ENCODE data around the gene ABCF2.

Gene ABCF2

GRCh38 chr7:151211155-151211772, 15.7 kb downstream of the ABCF2 start:
- no peak overlapping the region for H3K27ac ChIP-seq (ENCODE audit: low read depth, low read length)
- no peak overlapping the region for H3K4me3 ChIP-seq (ENCODE audit: low read length)
- 78% methylated on average over 3 of the region's 3 CpGs for WGBS
- no peak overlapping the region for H3K9ac ChIP-seq (ENCODE audit: low read depth, low read length)
- H3K27me3 ChIP-seq (ENCODE audit: insufficient read depth, low read length): no peaks in the 10 kb centered on the region
- H3K36me3 ChIP-seq (ENCODE audit: insufficient read depth, low read length): peaks cover 44% of the 10 kb centered on the region
- H3K9me3 ChIP-seq (ENCODE audit: insufficient read depth, low read depth, low read length): no peaks in the 10 kb centered on the region
- H3K4me1 ChIP-seq (ENCODE audit: insufficient read depth, low read length): peaks cover 6% of the 10 kb centered on the region

- Histone ChIP-seq H3K27ac (ENCODE audit: low read depth, low read length) (no peak within 1 kb of the TSS), H3K36me3 (ENCODE audit: insufficient read depth, low read length) (peaks cover 34% of the 10 kb centered on the region), H3K4me3 (ENCODE audit: low read length) (no peak within 1 kb of the TSS), H3K4me1 (ENCODE audit: insufficient read depth, low read length) (peaks cover 6% of the 10 kb centered on the region), H3K27me3 (ENCODE audit: insufficient read depth, low read length) (no peaks in the 10 kb centered on the region), H3K9me3 (ENCODE audit: insufficient read depth, low read depth, low read length) (no peaks in the 10 kb centered on the region), H3K9ac (ENCODE audit: low read depth, low read length) (no peak within 1 kb of the TSS)
- 81% methylated on average over 17 of the region's 17 CpGs for WGBS
Observed at GRCh38 chr7:151210087-151210854, 16.7 kb downstream of the ABCF2 start, which contains the start of gene H2BK1. H2BK1 (minus strand) TSS chr7:151210488; CDS start chr7:151210318, 170 bp downstream.

GRCh38 chr7:151209588-151209987, 17.4 kb downstream of the ABCF2 start:
- H3K4me3 ChIP-seq (ENCODE audit: low read length): no peak overlapping the region
- H3K4me1 ChIP-seq (ENCODE audit: insufficient read depth, low read length): peaks cover 6% of the 10 kb centered on the region
- no peaks in the 10 kb centered on the region for H3K27me3 ChIP-seq (ENCODE audit: insufficient read depth, low read length)
- H3K27ac ChIP-seq (ENCODE audit: low read depth, low read length): no peak overlapping the region
- peaks cover 27% of the 10 kb centered on the region for H3K36me3 ChIP-seq (ENCODE audit: insufficient read depth, low read length)
- no peaks in the 10 kb centered on the region for H3K9me3 ChIP-seq (ENCODE audit: insufficient read depth, low read depth, low read length)
- 95% methylated on average over 6 of the region's 6 CpGs for WGBS
- H3K9ac ChIP-seq (ENCODE audit: low read depth, low read length): no peak overlapping the region

GRCh38 chr7:151208253-151208862, 18.6 kb downstream of the ABCF2 start:
- WGBS: 80% methylated on average over 8 of the region's 9 CpGs
- Histone ChIP-seq H3K9ac (ENCODE audit: low read depth, low read length) (no peak overlapping the region), H3K27ac (ENCODE audit: low read depth, low read length) (no peak overlapping the region), H3K4me3 (ENCODE audit: low read length) (no peak overlapping the region), H3K36me3 (ENCODE audit: insufficient read depth, low read length) (peaks cover 15% of the 10 kb centered on the region), H3K4me1 (ENCODE audit: insufficient read depth, low read length) (peaks cover 6% of the 10 kb centered on the region), H3K9me3 (ENCODE audit: insufficient read depth, low read depth, low read length) (no peaks in the 10 kb centered on the region), H3K27me3 (ENCODE audit: insufficient read depth, low read length) (no peaks in the 10 kb centered on the region)

- Histone ChIP-seq H3K27me3 (ENCODE audit: insufficient read depth, low read length) (no peaks in the 10 kb centered on the region), H3K9me3 (ENCODE audit: insufficient read depth, low read depth, low read length) (no peaks in the 10 kb centered on the region), H3K36me3 (ENCODE audit: insufficient read depth, low read length) (peaks cover 9% of the 10 kb centered on the region), H3K27ac (ENCODE audit: low read depth, low read length) (no peak overlapping the region), H3K9ac (ENCODE audit: low read depth, low read length) (no peak overlapping the region), H3K4me1 (ENCODE audit: insufficient read depth, low read length) (peaks cover 6% of the 10 kb centered on the region), H3K4me3 (ENCODE audit: low read length) (no peak overlapping the region)
- 92% methylated on average over 12 of the region's 12 CpGs for WGBS
Observed at GRCh38 chr7:151207804-151208203, 19.2 kb downstream of the ABCF2 start.

GRCh38 chr7:151207315-151207714, 19.7 kb downstream of the ABCF2 start:
- H3K4me1 ChIP-seq (ENCODE audit: insufficient read depth, low read length): peaks cover 6% of the 10 kb centered on the region
- no peak overlapping the region for H3K9ac ChIP-seq (ENCODE audit: low read depth, low read length)
- no peak overlapping the region for H3K27ac ChIP-seq (ENCODE audit: low read depth, low read length)
- H3K27me3 ChIP-seq (ENCODE audit: insufficient read depth, low read length): no peaks in the 10 kb centered on the region
- no peak overlapping the region for H3K4me3 ChIP-seq (ENCODE audit: low read length)
- 87% methylated on average over 9 of the region's 9 CpGs for WGBS
- no peaks in the 10 kb centered on the region for H3K9me3 ChIP-seq (ENCODE audit: insufficient read depth, low read depth, low read length)
- 0 out of 2 replicates have a peak, but pooled peaks cover 5% of the 10 kb centered on the region for H3K36me3 ChIP-seq (ENCODE audit: insufficient read depth, low read length)

- H3K4me3 ChIP-seq (ENCODE audit: low read length): no peak overlapping the region
- no peak overlapping the region for H3K27ac ChIP-seq (ENCODE audit: low read depth, low read length)
- H3K9ac ChIP-seq (ENCODE audit: low read depth, low read length): no peak overlapping the region
- 0 out of 2 replicates have a peak, but pooled peaks cover under 1% of the 10 kb centered on the region for H3K36me3 ChIP-seq (ENCODE audit: insufficient read depth, low read length)
- H3K27me3 ChIP-seq (ENCODE audit: insufficient read depth, low read length): no peaks in the 10 kb centered on the region
- H3K4me1 ChIP-seq (ENCODE audit: insufficient read depth, low read length): peaks cover 6% of the 10 kb centered on the region
- WGBS: 91% methylated on average over 9 of the region's 9 CpGs
- H3K9me3 ChIP-seq (ENCODE audit: insufficient read depth, low read depth, low read length): no peaks in the 10 kb centered on the region
Observed at GRCh38 chr7:151206914-151207313, 20.1 kb downstream of the ABCF2 start.

GRCh38 chr7:151205730-151206129, 21.3 kb downstream of the ABCF2 start:
- H3K4me1 ChIP-seq (ENCODE audit: insufficient read depth, low read length): peaks cover 4% of the 10 kb centered on the region
- no peaks in the 10 kb centered on the region for H3K27me3 ChIP-seq (ENCODE audit: insufficient read depth, low read length)
- no peak overlapping the region for H3K9ac ChIP-seq (ENCODE audit: low read depth, low read length)
- 72% methylated on average over 6 of the region's 6 CpGs for WGBS
- no peaks in the 10 kb centered on the region for H3K9me3 ChIP-seq (ENCODE audit: insufficient read depth, low read depth, low read length)
- H3K4me3 ChIP-seq (ENCODE audit: low read length): no peak overlapping the region
- H3K36me3 ChIP-seq (ENCODE audit: insufficient read depth, low read length): no peaks in the 10 kb centered on the region
- H3K27ac ChIP-seq (ENCODE audit: low read depth, low read length): no peak overlapping the region

GRCh38 chr7:151204383-151205032, 22.5 kb downstream of the ABCF2 start:
- no peaks in the 10 kb centered on the region for H3K9me3 ChIP-seq (ENCODE audit: insufficient read depth, low read depth, low read length)
- H3K27me3 ChIP-seq (ENCODE audit: insufficient read depth, low read length): no peaks in the 10 kb centered on the region
- H3K27ac ChIP-seq (ENCODE audit: low read depth, low read length): no peak overlapping the region
- no peaks in the 10 kb centered on the region for H3K36me3 ChIP-seq (ENCODE audit: insufficient read depth, low read length)
- 91% methylated on average over 48 of the region's 48 CpGs for WGBS
- H3K9ac ChIP-seq (ENCODE audit: low read depth, low read length): no peak overlapping the region
- peaks cover 3% of the 10 kb centered on the region; the same call in 1 of the 2 replicates for H3K4me1 ChIP-seq (ENCODE audit: insufficient read depth, low read length)
- H3K4me3 ChIP-seq (ENCODE audit: low read length): no peak overlapping the region

GRCh38 chr7:151202836-151203235, 24.2 kb downstream of the ABCF2 start:
- Histone ChIP-seq H3K9ac (ENCODE audit: low read depth, low read length) (no peak overlapping the region), H3K36me3 (ENCODE audit: insufficient read depth, low read length) (no peaks in the 10 kb centered on the region), H3K4me3 (ENCODE audit: low read length) (no peak overlapping the region), H3K27ac (ENCODE audit: low read depth, low read length) (no peak overlapping the region), H3K27me3 (ENCODE audit: insufficient read depth, low read length) (no peaks in the 10 kb centered on the region), H3K9me3 (ENCODE audit: insufficient read depth, low read depth, low read length) (no peaks in the 10 kb centered on the region), H3K4me1 (ENCODE audit: insufficient read depth, low read length) (peaks cover 3% of the 10 kb centered on the region; the same call in 1 of the 2 replicates)
- WGBS: 94% methylated on average over 9 of the region's 9 CpGs

GRCh38 chr7:151201751-151202150, 25.3 kb downstream of the ABCF2 start:
- no peak overlapping the region for H3K9ac ChIP-seq (ENCODE audit: low read depth, low read length)
- peaks cover 3% of the 10 kb centered on the region; the same call in 1 of the 2 replicates for H3K4me1 ChIP-seq (ENCODE audit: insufficient read depth, low read length)
- no peak overlapping the region for H3K4me3 ChIP-seq (ENCODE audit: low read length)
- 90% methylated on average over 4 of the region's 4 CpGs for WGBS
- H3K27me3 ChIP-seq (ENCODE audit: insufficient read depth, low read length): no peaks in the 10 kb centered on the region
- H3K27ac ChIP-seq (ENCODE audit: low read depth, low read length): no peak overlapping the region
- no peaks in the 10 kb centered on the region for H3K36me3 ChIP-seq (ENCODE audit: insufficient read depth, low read length)
- no peaks in the 10 kb centered on the region for H3K9me3 ChIP-seq (ENCODE audit: insufficient read depth, low read depth, low read length)
